ENCODE data around the gene SLC38A4.
"Not testable (repeated sequence)": the region's sequence is repeated elsewhere in the genome, so short reads cannot be mapped to it uniquely, and the experiment has no call there.

Gene SLC38A4

DNA sequence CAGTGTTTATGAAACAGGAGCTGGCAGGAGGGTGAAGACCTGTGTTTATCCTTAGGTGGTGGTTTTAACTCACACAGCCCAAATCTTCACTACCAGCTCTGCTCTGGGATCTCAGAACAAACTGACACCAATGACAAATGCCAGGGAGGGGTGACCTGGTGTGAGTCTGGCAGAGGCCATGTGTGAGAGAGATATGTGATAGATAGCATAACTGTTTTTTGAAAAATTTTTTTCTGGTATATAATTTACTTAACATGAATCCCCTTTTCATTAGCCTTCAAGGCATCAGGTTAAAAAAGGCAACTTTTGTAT lies 51.5 kb downstream of the SLC38A4 start:
- H3K36me3 Mint-ChIP-seq, result no peaks in the 10 kb centered on the region
- no peak overlapping the region for H3K27ac Mint-ChIP-seq
- H3K9me3 Mint-ChIP-seq, result no peaks in the 10 kb centered on the region
- H3K27me3 Mint-ChIP-seq, result no peaks in the 10 kb centered on the region
- no peak for ATAC-seq
- H3K4me3 Mint-ChIP-seq, result no peak overlapping the region
- no peaks in the 10 kb centered on the region for H3K4me1 Mint-ChIP-seq

DNA sequence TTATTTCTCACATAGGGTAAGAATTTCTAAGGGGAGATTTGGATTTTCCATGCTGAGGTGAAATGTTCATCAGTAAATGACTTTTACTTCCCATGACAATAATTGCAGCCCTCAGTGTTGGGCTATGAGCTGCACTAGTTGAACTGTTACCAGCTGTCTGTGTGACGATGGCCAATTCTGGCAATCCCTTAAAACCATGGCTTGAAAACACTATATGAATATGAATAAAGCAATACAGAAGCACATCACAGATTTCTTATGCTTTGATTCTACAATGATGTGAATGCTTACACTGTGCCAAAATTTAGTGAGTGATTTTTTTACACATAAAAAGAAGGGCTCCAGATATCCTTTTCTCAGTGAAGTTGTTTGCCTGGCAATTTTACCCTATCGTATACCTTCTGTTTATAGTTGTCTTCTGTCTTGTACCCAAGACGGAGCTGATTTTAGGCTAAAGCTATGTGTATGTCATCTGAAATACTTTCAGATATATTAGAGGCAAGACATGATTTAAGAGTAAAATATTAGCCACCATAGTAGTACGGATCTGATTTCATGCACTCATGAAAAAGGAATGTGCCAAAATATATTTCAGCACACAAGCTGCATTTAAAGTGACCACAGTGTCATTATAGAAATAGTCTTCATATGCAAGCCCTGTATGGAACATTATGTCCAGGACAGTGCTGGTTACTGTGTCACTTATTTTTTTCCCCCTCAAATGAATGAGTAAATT lies 52.0 kb downstream of the SLC38A4 start:
- Mint-ChIP-seq H3K4me1 (no peaks in the 10 kb centered on the region), H3K27ac (no peak overlapping the region), H3K9me3 (no peaks in the 10 kb centered on the region), H3K36me3 (no peaks in the 10 kb centered on the region), H3K4me3 (no peak overlapping the region), H3K27me3 (no peaks in the 10 kb centered on the region)
- no peak for ATAC-seq

GRCh38 chr12:46771268-46771827 lies 54.4 kb downstream of the SLC38A4 start:
- Mint-ChIP-seq H3K27me3 (no peaks in the 10 kb centered on the region), H3K27ac (no peak overlapping the region), H3K4me3 (no peak overlapping the region), H3K4me1 (no peaks in the 10 kb centered on the region), H3K36me3 (no peaks in the 10 kb centered on the region), H3K9me3 (no peaks in the 10 kb centered on the region)
- ATAC-seq, result no peak

GRCh38 chr12:46770501-46771183 lies 55.2 kb downstream of the SLC38A4 start:
- Mint-ChIP-seq H3K27me3 (no peaks in the 10 kb centered on the region), H3K4me3 (no peak overlapping the region), H3K27ac (no peak overlapping the region), H3K4me1 (no peaks in the 10 kb centered on the region), H3K36me3 (no peaks in the 10 kb centered on the region), H3K9me3 (no peaks in the 10 kb centered on the region)
- ATAC-seq, result no peak

DNA sequence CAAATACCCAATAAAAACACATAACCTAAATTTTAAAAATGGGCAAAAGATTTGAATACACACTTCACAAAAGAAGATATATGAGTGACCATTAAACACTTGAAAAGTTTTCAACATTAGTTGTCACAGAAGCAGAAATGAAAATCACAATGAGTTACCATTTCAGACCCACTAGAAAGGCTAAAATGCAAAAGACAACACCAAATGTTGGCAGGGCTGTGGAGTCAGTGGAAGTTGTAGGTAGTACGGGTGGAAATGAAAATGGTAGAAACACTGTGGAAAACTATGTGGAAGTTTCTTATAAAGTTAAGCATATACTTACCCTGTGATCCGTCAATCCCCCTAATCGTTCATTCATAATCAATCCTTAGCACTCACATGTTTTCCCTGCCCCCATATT lies 61.8 kb downstream of the SLC38A4 start:
- peaks cover 8% of the 10 kb centered on the region for H3K27me3 Mint-ChIP-seq
- no peak overlapping the region for H3K4me3 Mint-ChIP-seq
- no peaks in the 10 kb centered on the region for H3K36me3 Mint-ChIP-seq
- H3K27ac Mint-ChIP-seq, result no peak overlapping the region
- no peak for ATAC-seq
- peaks cover 8% of the 10 kb centered on the region for H3K9me3 Mint-ChIP-seq
- no peaks in the 10 kb centered on the region for H3K4me1 Mint-ChIP-seq

DNA sequence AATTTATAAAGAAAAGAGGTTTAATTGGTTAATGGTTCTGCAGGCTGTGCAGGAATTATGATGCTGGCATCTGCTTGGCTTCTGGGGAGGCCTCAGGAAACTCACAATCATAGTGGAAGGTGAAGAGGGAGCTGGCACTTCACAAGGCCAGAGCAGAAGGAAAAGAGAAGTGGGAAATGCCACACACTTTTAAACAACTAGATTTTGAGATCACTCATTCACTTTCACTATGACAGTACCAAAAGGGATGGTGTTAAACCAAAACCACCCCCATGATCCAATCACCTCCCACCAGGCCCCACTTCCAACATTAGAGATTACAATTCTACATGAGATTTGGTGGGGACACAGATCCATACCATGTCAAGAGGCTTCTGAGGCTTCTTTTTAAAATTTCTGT lies 62.6 kb downstream of the SLC38A4 start:
- Mint-ChIP-seq H3K36me3 (peaks cover 2% of the 10 kb centered on the region), H3K4me3 (no peak overlapping the region), H3K9me3 (peaks cover 9% of the 10 kb centered on the region), H3K4me1 (no peaks in the 10 kb centered on the region), H3K27me3 (peaks cover 8% of the 10 kb centered on the region), H3K27ac (no peak overlapping the region)
- peak; percentile 62 for ATAC-seq

GRCh38 chr12:46754550-46754949 lies 71.2 kb downstream of the SLC38A4 start:
- H3K27ac Mint-ChIP-seq, result no peak overlapping the region
- peaks cover 21% of the 10 kb centered on the region for H3K9me3 Mint-ChIP-seq
- H3K27me3 Mint-ChIP-seq, result no peaks in the 10 kb centered on the region
- peaks cover 7% of the 10 kb centered on the region for H3K36me3 Mint-ChIP-seq
- no peaks in the 10 kb centered on the region for H3K4me1 Mint-ChIP-seq
- no peak overlapping the region for H3K4me3 Mint-ChIP-seq
- ATAC-seq, result no peak

DNA sequence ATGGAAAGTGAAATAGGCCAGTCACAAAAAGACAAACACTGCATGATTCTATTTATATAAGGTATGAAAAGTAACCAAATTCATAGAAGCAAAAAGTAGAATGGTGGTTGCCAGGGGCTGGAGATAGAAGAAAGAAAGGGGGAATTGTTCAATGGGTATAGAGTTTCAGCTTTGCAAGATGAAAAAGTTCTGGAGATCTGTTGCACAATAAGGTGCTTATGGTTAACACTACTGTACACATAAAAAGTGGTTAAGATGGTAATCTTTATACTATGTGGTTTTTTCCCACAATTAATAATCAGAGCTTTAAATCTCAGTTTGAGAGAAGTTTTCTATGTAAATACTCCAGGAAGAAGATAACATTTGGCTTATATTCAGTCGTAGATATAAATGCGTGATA lies 73.4 kb downstream of the SLC38A4 start:
- Mint-ChIP-seq H3K4me1 (no peaks in the 10 kb centered on the region), H3K4me3 (no peak overlapping the region), H3K36me3 (no peaks in the 10 kb centered on the region), H3K27me3 (no peaks in the 10 kb centered on the region), H3K9me3 (peaks cover 27% of the 10 kb centered on the region), H3K27ac (no peak overlapping the region)
- no peak for ATAC-seq

DNA sequence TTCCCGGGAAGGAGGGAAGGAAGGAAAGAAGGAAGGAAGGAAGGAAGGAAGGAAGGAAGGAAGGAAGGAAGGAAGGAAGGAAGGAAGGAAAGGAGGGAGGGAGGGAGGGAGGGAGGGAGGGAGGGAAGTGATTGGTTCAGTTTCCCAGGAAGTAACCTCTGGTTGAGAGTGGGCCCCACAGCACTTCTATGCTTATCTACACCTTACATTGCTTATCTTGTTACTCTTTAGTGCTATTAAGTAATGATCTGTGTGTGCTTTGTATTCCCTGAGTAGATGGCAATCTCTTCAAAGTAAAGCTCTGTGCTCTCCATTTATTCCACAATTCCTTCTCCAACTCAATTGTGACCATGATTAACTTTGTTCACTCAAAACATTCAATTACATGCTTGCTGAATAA lies 74.6 kb downstream of the SLC38A4 start:
- no peak for ATAC-seq
- no peaks in the 10 kb centered on the region for H3K27me3 Mint-ChIP-seq
- H3K4me1 Mint-ChIP-seq, result no peaks in the 10 kb centered on the region
- no peak overlapping the region for H3K4me3 Mint-ChIP-seq
- no peak overlapping the region for H3K27ac Mint-ChIP-seq
- no peaks in the 10 kb centered on the region for H3K36me3 Mint-ChIP-seq
- H3K9me3 Mint-ChIP-seq, result peaks cover 21% of the 10 kb centered on the region

GRCh38 chr12:46749322-46749721 lies 76.5 kb downstream of the SLC38A4 start:
- Mint-ChIP-seq H3K36me3 (peaks cover 4% of the 10 kb centered on the region), H3K4me3 (no peak overlapping the region), H3K9me3 (peaks cover 28% of the 10 kb centered on the region), H3K27ac (no peak overlapping the region), H3K27me3 (no peaks in the 10 kb centered on the region), H3K4me1 (no peaks in the 10 kb centered on the region)
- no peak for ATAC-seq

- Mint-ChIP-seq H3K4me3 (no peak overlapping the region), H3K9me3 (peaks cover 37% of the 10 kb centered on the region)
Observed at GRCh38 chr12:46744283-46744682, 81.5 kb downstream of the SLC38A4 start.

DNA sequence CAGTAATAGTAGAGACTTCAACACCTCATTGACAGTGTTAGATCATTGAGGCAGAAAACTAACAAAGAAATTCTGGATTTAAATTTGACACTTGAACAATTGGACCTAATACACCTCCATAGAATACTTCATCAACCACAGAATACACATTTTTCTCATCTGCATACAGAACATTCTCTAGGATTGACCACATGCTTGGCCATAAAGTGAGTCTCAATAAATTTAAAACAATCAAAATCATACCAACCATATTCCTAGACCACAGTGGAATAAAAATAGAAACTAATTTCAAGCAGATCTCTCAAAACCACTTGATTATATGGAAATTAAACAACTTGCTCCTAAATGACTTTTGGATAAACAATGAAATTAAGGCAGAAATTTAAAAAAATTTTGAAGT lies 82.3 kb downstream of the SLC38A4 start:
- Mint-ChIP-seq H3K9me3 (peaks cover 32% of the 10 kb centered on the region), H3K27me3 (no peaks in the 10 kb centered on the region), H3K4me1 (no peaks in the 10 kb centered on the region), H3K27ac (no peak overlapping the region), H3K36me3 (peaks cover 13% of the 10 kb centered on the region), H3K4me3 (no peak overlapping the region)
- ATAC-seq, result no peak

More at GRCh38 chr12:46744283-46744682, 81.5 kb downstream of the SLC38A4 start:
- Mint-ChIP-seq H3K4me1 (no peaks in the 10 kb centered on the region), H3K27me3 (no peaks in the 10 kb centered on the region), H3K36me3 (peaks cover 13% of the 10 kb centered on the region), H3K27ac (no peak overlapping the region)
- ATAC-seq, result no peak

DNA sequence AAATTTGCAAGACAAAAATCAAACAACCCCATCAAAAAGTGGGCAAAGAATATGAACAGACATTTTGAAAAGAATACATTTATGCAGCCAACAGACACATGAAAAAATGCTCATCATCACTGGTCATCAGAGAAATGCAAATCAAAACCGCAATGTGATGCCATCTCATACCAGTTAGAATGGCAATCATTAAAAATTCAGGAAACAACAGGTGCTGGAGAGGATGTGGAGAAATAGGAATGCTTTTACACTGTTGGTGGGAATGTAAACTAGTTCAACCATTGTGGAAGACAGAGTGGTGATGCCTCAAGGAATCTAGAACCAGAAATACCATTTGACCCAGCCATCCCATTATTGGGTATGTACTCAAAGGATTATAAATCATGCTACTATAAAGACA lies 83.5 kb downstream of the SLC38A4 start:
- H3K9me3 Mint-ChIP-seq, result peaks cover 35% of the 10 kb centered on the region
- not testable (repeated sequence) for H3K4me1 Mint-ChIP-seq, H3K4me3 Mint-ChIP-seq, H3K27ac Mint-ChIP-seq, ATAC-seq, H3K27me3 Mint-ChIP-seq
- H3K36me3 Mint-ChIP-seq, result peaks cover 13% of the 10 kb centered on the region

DNA sequence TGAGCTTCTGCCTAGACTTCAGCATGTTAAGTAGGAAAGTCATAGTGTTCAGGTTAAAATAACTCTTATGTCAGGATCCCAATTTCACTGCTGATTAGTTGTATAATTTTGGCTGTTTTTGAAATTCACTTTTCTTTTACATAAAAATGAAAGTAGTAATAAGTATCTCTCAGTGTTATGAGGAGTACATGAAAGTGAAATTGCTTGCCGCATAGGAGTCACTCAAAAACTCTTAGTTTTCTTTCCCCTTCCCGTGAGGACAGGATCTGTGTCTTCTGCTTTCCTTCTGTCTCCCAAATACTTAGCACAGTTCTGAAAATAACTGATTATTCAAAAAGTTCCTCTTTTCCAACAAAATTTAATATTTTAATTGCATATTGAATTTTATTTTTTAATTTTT lies 100.5 kb downstream of the SLC38A4 start:
- no peak for ATAC-seq
- no peak overlapping the region for H3K27ac Mint-ChIP-seq
- no peaks in the 10 kb centered on the region for H3K9me3 Mint-ChIP-seq
- no peaks in the 10 kb centered on the region for H3K27me3 Mint-ChIP-seq
- no peaks in the 10 kb centered on the region for H3K4me1 Mint-ChIP-seq
- H3K36me3 Mint-ChIP-seq, result peaks cover 34% of the 10 kb centered on the region
- no peak overlapping the region for H3K4me3 Mint-ChIP-seq

- H3K4me1 Mint-ChIP-seq, result no peaks in the 10 kb centered on the region
- peaks cover 3% of the 10 kb centered on the region for H3K9me3 Mint-ChIP-seq
- H3K27ac Mint-ChIP-seq, result no peak overlapping the region
- H3K27me3 Mint-ChIP-seq, result no peaks in the 10 kb centered on the region
- H3K4me3 Mint-ChIP-seq, result no peak overlapping the region
- ATAC-seq, result no peak
- H3K36me3 Mint-ChIP-seq, result peaks cover 36% of the 10 kb centered on the region
Observed at GRCh38 chr12:46723629-46724419, 102.0 kb downstream of the SLC38A4 start.
